ENCODE data around the gene UBA1. TPM values are rescaled to one million over a fixed set of nuclear protein-coding genes. Genes with fewer than 3 reads are reported as not detected.

Gene UBA1
- total and polyA plus RNA-seq, 2 of the 8 experiments (the other 6 are each of a cell fraction or from before 2014, with no cell fraction given): 313 to 458 TPM

GRCh38 chrX:47227334-47227583 lies 33.6 kb downstream of the UBA1 start:
- no peak for DNase-seq (ENCODE audit: low read depth in 1 of 2, low spot score in 2 of 2)
- H4K5ac ChIP-seq (ENCODE audit: insufficient read length, low read depth, low read length): no peak overlapping the region
- 94% methylated on average over 6 of the region's 9 CpGs; no CpG with 5 or more reads in 1 of the 2 experiments for WGBS, 2 experiments (ENCODE audit: extremely low coverage in 1 of 2, insufficient coverage in 1 of 2, insufficient read length in 1 of 2, insufficient replicate concordance in 2 of 2, low coverage in 1 of 2, low lambda C conversion rate in 2 of 2, missing lambda C conversion rate in 1 of 2)
- no peak overlapping the region for H2BK5ac ChIP-seq (ENCODE audit: low read depth, low read length)
- H3K9ac ChIP-seq (replicated peaks in 1 of 4; ENCODE audit: extremely low read depth in 1 of 4, low read depth in 3 of 4, low read length in 3 of 4): no peak overlapping the region
- H3K4me1 ChIP-seq (replicated peaks in 1 of 4; ENCODE audit: control insufficient read depth in 3 of 4, insufficient read depth in 4 of 4, low read length in 3 of 4): peaks cover 0 to 2% (median 1%) of the 10 kb centered on the region in 4 experiments; a peak in 2 of 7 replicates
- H3K9me3 ChIP-seq (ENCODE audit: insufficient read depth in 2 of 2, low read depth in 1 of 2, low read length in 1 of 2): no peaks in the 10 kb centered on the region
- no peak overlapping the region for H3K4me2 ChIP-seq (ENCODE audit: insufficient read depth in 1 of 2, low read depth in 2 of 2, low read length in 2 of 2)
- no peaks in the 10 kb centered on the region for H3K79me1 ChIP-seq (ENCODE audit: low read depth, low read length)
- no peak overlapping the region for H3K18ac ChIP-seq (ENCODE audit: extremely low read depth, low read length)
- CTCF ChIA-PET (ENCODE audit: partially characterized antibody): no interaction called here
- peaks cover 0 to 9% of the 10 kb centered on the region in 2 experiments for H4K20me1 ChIP-seq (replicated peaks in 1 of 2; ENCODE audit: control insufficient read depth in 1 of 2, insufficient read depth in 2 of 2, low read length in 2 of 2)
- H3K27ac ChIP-seq (ENCODE audit: low read depth, low read length): no peak overlapping the region
- no peak overlapping the region for H3K56ac ChIP-seq (replicated peaks; ENCODE audit: insufficient read length, low read depth, low read length)
- H2BK12ac ChIP-seq (ENCODE audit: low read depth, low read length): no peak overlapping the region
- no peak for FAIRE-seq
- H3K4me3 ChIP-seq (ENCODE audit: extremely low read depth in 1 of 4, insufficient read depth in 2 of 4, low read depth in 3 of 4, low read length in 4 of 4): no peak overlapping the region
- H3K14ac ChIP-seq (ENCODE audit: insufficient read length): no peak overlapping the region
- no peak overlapping the region for H2BK20ac ChIP-seq (ENCODE audit: low read length)
- no peak overlapping the region for H2AFZ ChIP-seq (ENCODE audit: low read length)
- peaks cover 9 to 57% (median 38%) of the 10 kb centered on the region in 4 experiments; a peak in 7 of 8 replicates for H3K36me3 ChIP-seq (ENCODE audit: control insufficient read depth in 2 of 4, insufficient read depth in 4 of 4, low read length in 3 of 4)
- no peak overlapping the region for H3K4ac ChIP-seq (replicated peaks; ENCODE audit: insufficient read length, low read depth, low read length)
- peaks cover 0 to 1% of the 10 kb centered on the region in 2 experiments; a peak in 1 of 4 replicates for H3K79me2 ChIP-seq (ENCODE audit: control insufficient read depth in 1 of 2, insufficient read depth in 2 of 2, low read length in 2 of 2)
- no peaks in the 10 kb centered on the region for H3K27me3 ChIP-seq (replicated peaks in 1 of 4; ENCODE audit: control insufficient read depth in 3 of 4, extremely low read depth in 1 of 4, insufficient read depth in 3 of 4, low read length in 3 of 4)
- POLR2A ChIA-PET (ENCODE audit: partially characterized antibody): interaction anchor here (0.9 to 2.2 kb wide), 4 partner anchors 9 to 20 kb away, joined by 3 to 11 read pairs (median 6); partner anchors contain the start of gene CDK16
- no peak overlapping the region for H2AK5ac ChIP-seq (ENCODE audit: low read depth, low read length)
- no peak overlapping the region for H3K23ac ChIP-seq (ENCODE audit: insufficient read length)
- H2BK120ac ChIP-seq (replicated peaks; ENCODE audit: low read depth, low read length): no peak overlapping the region
- no peaks in the 10 kb centered on the region for H3K23me2 ChIP-seq (ENCODE audit: low read depth, low read length)
- H4K8ac ChIP-seq (ENCODE audit: extremely low read depth, insufficient read depth, low read length): no peak overlapping the region
- no peak overlapping the region for H2BK15ac ChIP-seq (ENCODE audit: low read length)
- no peak overlapping the region for H4K91ac ChIP-seq (replicated peaks; ENCODE audit: insufficient read length, low read length)
- no peak for TF ChIP-seq POLR2A (IDR thresholded peaks at IDR 0.05; ENCODE audit: control extremely low read depth in 1 of 2, low read depth in 2 of 2, low read length in 2 of 2)

All from H1 (cell line).